Mesenchymal stem cell (in vitro differentiated cells and primary cell): ENCODE results near the gene PIGN.

Experiments
- DNase-seq: peaks from one replicate; pipeline ENCODE4 v3.0.0-alpha.2; 2013
- H2AFZ ChIP-seq: one replicate; pipeline ENCODE4 v1.6.1; 2013; ENCODE audit warnings: low read depth, mild to moderate bottlenecking, control low read depth, inconsistent platforms, low read length, moderate library complexity
- H2AK5ac ChIP-seq: 2 replicates; pipeline ENCODE4 v1.6.1; 2013; ENCODE audit warnings: low read length, moderate library complexity, mild to moderate bottlenecking, inconsistent platforms; ENCODE audit not compliant: severe bottlenecking
- H2BK120ac ChIP-seq: one replicate; pipeline ENCODE4 v1.6.1; 2013; ENCODE audit warnings: low read depth, mild to moderate bottlenecking, inconsistent platforms, low read length, moderate library complexity
- H2BK12ac ChIP-seq, 2 experiments: one replicate each; pipeline ENCODE4 v1.6.1; 2013; ENCODE audit warnings: inconsistent platforms in 2 of 2, low read length in 2 of 2, mild to moderate bottlenecking in 2 of 2, moderate library complexity in 2 of 2, control low read depth in 1 of 2
- H2BK15ac ChIP-seq: one replicate; pipeline ENCODE4 v1.6.1; 2013; ENCODE audit warnings: mild to moderate bottlenecking, low read depth, inconsistent platforms; ENCODE audit not compliant: poor library complexity, severe bottlenecking
- H2BK5ac ChIP-seq: 2 replicates; pipeline ENCODE4 v1.6.1; 2013; ENCODE audit warnings: low read depth, mild to moderate bottlenecking, low read length, control low read depth, inconsistent platforms; ENCODE audit not compliant: poor library complexity, severe bottlenecking
- H3K14ac ChIP-seq, 2 experiments: one replicate each; pipeline ENCODE4 v1.6.1; 2013; ENCODE audit warnings: inconsistent platforms in 2 of 2, low read length in 2 of 2, control low read depth in 1 of 2, mild to moderate bottlenecking in 1 of 2, moderate library complexity in 1 of 2
- H3K18ac ChIP-seq, 2 experiments: one replicate each; pipeline ENCODE4 v1.6.1; 2013; ENCODE audit warnings: inconsistent platforms in 2 of 2, low read length in 2 of 2, control low read depth in 1 of 2, low read depth in 1 of 2, mild to moderate bottlenecking in 1 of 2
- H3K23ac ChIP-seq, 2 experiments: one replicate each; pipeline ENCODE4 v1.6.1; 2013; ENCODE audit warnings: inconsistent platforms in 2 of 2, low read length in 2 of 2, mild to moderate bottlenecking in 2 of 2, moderate library complexity in 2 of 2, control low read depth in 1 of 2
- H3K27ac ChIP-seq: 2 replicates; pipeline ENCODE4 v1.5.1; 2013; ENCODE audit warnings: mild to moderate bottlenecking, moderate library complexity, low read length, control low read depth, inconsistent platforms; ENCODE audit not compliant: poor library complexity, severe bottlenecking
- H3K27me3 ChIP-seq, 2 experiments: 2 replicates each; pipeline versions ENCODE4 v1.6.1 to v1.7.0; 2013; ENCODE audit warnings: low read length in 2 of 2, mild to moderate bottlenecking in 2 of 2, moderate library complexity in 2 of 2, control low read depth in 1 of 2, inconsistent platforms in 1 of 2; ENCODE audit not compliant: control insufficient read depth in 1 of 2, insufficient read depth in 1 of 2
- H3K36me3 ChIP-seq, 2 experiments: 2 replicates each; pipeline versions ENCODE4 v1.6.1 to v1.7.0; 2013; ENCODE audit warnings: low read length in 2 of 2, control low read depth in 1 of 2, inconsistent platforms in 1 of 2, low read depth in 1 of 2, mild to moderate bottlenecking in 1 of 2; ENCODE audit not compliant: insufficient read depth in 2 of 2, control insufficient read depth in 1 of 2
- H3K4ac ChIP-seq, 2 experiments: one replicate each; pipeline ENCODE4 v1.6.1; 2013; ENCODE audit warnings: inconsistent platforms in 2 of 2, low read length in 2 of 2, mild to moderate bottlenecking in 2 of 2, moderate library complexity in 2 of 2, control low read depth in 1 of 2, low read depth in 1 of 2
- H3K4me1 ChIP-seq: 2 replicates; pipeline ENCODE4 v1.6.1; 2013; ENCODE audit warnings: low read depth, low read length, control low read depth; ENCODE audit not compliant: control insufficient read depth, insufficient read depth
- H3K4me2 ChIP-seq: 2 replicates; pipeline ENCODE4 v1.6.1; 2013; ENCODE audit warnings: low read length, mild to moderate bottlenecking, inconsistent platforms; ENCODE audit not compliant: poor library complexity, severe bottlenecking
- H3K4me3 ChIP-seq, 2 experiments: 2 replicates each; pipeline versions ENCODE4 v1.5.1 to v1.7.0; 2013; ENCODE audit warnings: low read length in 2 of 2, mild to moderate bottlenecking in 2 of 2, control low read depth in 1 of 2, low read depth in 1 of 2; ENCODE audit not compliant: insufficient read depth in 1 of 2
- H3K79me1 ChIP-seq: replicated peaks from 2 replicates; pipeline ENCODE4 v1.6.1; 2013; ENCODE audit warnings: mild to moderate bottlenecking, control low read depth, low read length, inconsistent platforms; ENCODE audit not compliant: poor library complexity, severe bottlenecking
- H3K9ac ChIP-seq: 2 replicates; pipeline ENCODE4 v1.7.0; 2013; ENCODE audit warnings: mild to moderate bottlenecking, low read length, moderate library complexity
- H3K9me3 ChIP-seq: 2 replicates; pipeline ENCODE4 v1.7.0; 2013; ENCODE audit warnings: mild to moderate bottlenecking, low read length; ENCODE audit not compliant: control insufficient read depth
- H4K8ac ChIP-seq: one replicate; pipeline ENCODE4 v1.6.1; 2013; ENCODE audit warnings: inconsistent platforms, mild to moderate bottlenecking, low read length, moderate library complexity
- H4K91ac ChIP-seq: one replicate; pipeline ENCODE4 v1.6.1; 2013; ENCODE audit warnings: mild to moderate bottlenecking, low read length, inconsistent platforms
- WGBS: methylation state at CpG from one replicate; pipeline ENCODE4 v1.1.7; 2013; ENCODE audit warnings: mixed read lengths; 5-methylcytosine and 5-hydroxymethylcytosine counted together

The PIGN gene

GRCh38 chr18:62125702-62126101 is 61.2 kb downstream of the PIGN start:
- WGBS = no CpG with 5 or more reads among the region's 2 CpGs
- no peak overlapping the region for H2BK12ac ChIP-seq
- DNase-seq = no peak
- H2BK120ac ChIP-seq = no peak overlapping the region
- H2BK15ac ChIP-seq = no peak overlapping the region
- H2AFZ ChIP-seq = no peak overlapping the region
- H3K9ac ChIP-seq = no peak overlapping the region
- no peak overlapping the region for H2AK5ac ChIP-seq
- H3K79me1 ChIP-seq = no peaks in the 10 kb centered on the region
- no peak overlapping the region for H3K23ac ChIP-seq
- H3K14ac ChIP-seq = no peak overlapping the region
- H3K4me1 ChIP-seq = no peaks in the 10 kb centered on the region
- no peak overlapping the region for H3K4me2 ChIP-seq
- no peak overlapping the region for H3K4ac ChIP-seq
- H3K4me3 ChIP-seq = no peak overlapping the region
- no peak overlapping the region for H4K91ac ChIP-seq
- H3K27me3 ChIP-seq = no peaks in the 10 kb centered on the region
- H2BK5ac ChIP-seq = no peak overlapping the region
- H3K9me3 ChIP-seq = no peaks in the 10 kb centered on the region
- H3K36me3 ChIP-seq = no peaks in the 10 kb centered on the region
- H3K18ac ChIP-seq = no peak overlapping the region
- no peak overlapping the region for H3K27ac ChIP-seq
- H4K8ac ChIP-seq = no peak overlapping the region

GRCh38 chr18:62122330-62122729 is 64.5 kb downstream of the PIGN start:
- no peak overlapping the region for H3K4me2 ChIP-seq
- no peaks in the 10 kb centered on the region for H3K79me1 ChIP-seq
- no peak overlapping the region for H4K8ac ChIP-seq
- H2BK12ac ChIP-seq = no peak overlapping the region
- H2BK15ac ChIP-seq = no peak overlapping the region
- 100% methylated on average over 1 of the region's 1 CpG for WGBS
- H3K4me1 ChIP-seq = no peaks in the 10 kb centered on the region
- H3K27me3 ChIP-seq = no peaks in the 10 kb centered on the region
- no peak overlapping the region for H2BK120ac ChIP-seq
- H2BK5ac ChIP-seq = no peak overlapping the region
- H4K91ac ChIP-seq = no peak overlapping the region
- no peak overlapping the region for H2AFZ ChIP-seq
- no peak overlapping the region for H3K4ac ChIP-seq
- H3K23ac ChIP-seq = no peak overlapping the region
- DNase-seq = no peak
- no peak overlapping the region for H3K14ac ChIP-seq
- H2AK5ac ChIP-seq = no peak overlapping the region
- no peaks in the 10 kb centered on the region for H3K9me3 ChIP-seq
- no peak overlapping the region for H3K4me3 ChIP-seq
- H3K9ac ChIP-seq = no peak overlapping the region
- H3K36me3 ChIP-seq = no peaks in the 10 kb centered on the region
- H3K18ac ChIP-seq = no peak overlapping the region
- no peak overlapping the region for H3K27ac ChIP-seq

- H2BK120ac ChIP-seq = no peak overlapping the region
- H3K14ac ChIP-seq = no peak overlapping the region
- H4K8ac ChIP-seq = no peak overlapping the region
- H3K9ac ChIP-seq = no peak overlapping the region
- H3K18ac ChIP-seq = no peak overlapping the region
- H2BK5ac ChIP-seq = no peak overlapping the region
- H3K27me3 ChIP-seq = no peaks in the 10 kb centered on the region
- H2AK5ac ChIP-seq = no peak overlapping the region
- no peak for DNase-seq
- no peak overlapping the region for H2BK15ac ChIP-seq
- H3K79me1 ChIP-seq = no peaks in the 10 kb centered on the region
- 100% methylated on average over 1 of the region's 1 CpG for WGBS
- H3K4me3 ChIP-seq = no peak overlapping the region
- no peak overlapping the region for H4K91ac ChIP-seq
- H3K23ac ChIP-seq = no peak overlapping the region
- H2BK12ac ChIP-seq = no peak overlapping the region
- H3K4ac ChIP-seq = no peak overlapping the region
- no peaks in the 10 kb centered on the region for H3K36me3 ChIP-seq
- no peak overlapping the region for H2AFZ ChIP-seq
- no peak overlapping the region for H3K27ac ChIP-seq
- H3K4me1 ChIP-seq = no peaks in the 10 kb centered on the region
- H3K4me2 ChIP-seq = no peak overlapping the region
- H3K9me3 ChIP-seq = no peaks in the 10 kb centered on the region
These were observed 67.0 kb downstream of the PIGN start for GRCh38 chr18:62119884-62120283.

- Histone ChIP-seq H3K79me1 (no peaks in the 10 kb centered on the region), H3K18ac (no peak overlapping the region), H3K4me3 (no peak overlapping the region), H2AFZ (no peak overlapping the region), H3K23ac (no peak overlapping the region), H3K9ac (no peak overlapping the region), H3K27me3 (no peaks in the 10 kb centered on the region), H2BK15ac (no peak overlapping the region), H2BK5ac (no peak overlapping the region), H3K4me1 (no peaks in the 10 kb centered on the region), H3K27ac (no peak overlapping the region), H3K36me3 (no peaks in the 10 kb centered on the region), H2AK5ac (no peak overlapping the region), H3K9me3 (no peaks in the 10 kb centered on the region), H4K8ac (no peak overlapping the region), H3K14ac (no peak overlapping the region), H3K4ac (no peak overlapping the region), H2BK120ac (no peak overlapping the region), H3K4me2 (no peak overlapping the region), H4K91ac (no peak overlapping the region), H2BK12ac (no peak overlapping the region)
- DNase-seq = no peak
These were observed 68.5 kb downstream of the PIGN start for GRCh38 chr18:62118328-62118727.
